ENCODE measurements around the gene TGFBR3L. TPM values are rescaled to one million over a fixed set of nuclear protein-coding genes. Genes with fewer than 3 reads are reported as not detected.

TGFBR3L gene
- total RNA-seq, 1 experiment from 2014 or later, result 0.94 TPM

GRCh38 chr19:7915250-7916102 lies 846 bp downstream of the TGFBR3L start:
- no TSS peak for BruUV-seq (replicated peaks)
- Mint-ChIP-seq H3K9me3 (ENCODE audit: low read depth, unreplicated experiment) (no peaks in the 10 kb centered on the region), H3K36me3 (ENCODE audit: insufficient read depth, unreplicated experiment) (peaks cover 41% of the 10 kb centered on the region), H3K27me3 (ENCODE audit: unreplicated experiment) (no peaks in the 10 kb centered on the region), H3K4me1 (ENCODE audit: low read depth, unreplicated experiment) (peaks cover 8% of the 10 kb centered on the region), H3K27ac (ENCODE audit: unreplicated experiment) (no peak overlapping the region), H3K4me3 (ENCODE audit: low read depth, unreplicated experiment) (peak overlapping the region; percentile 65)
- intact Hi-C loops (cut with micrococcal nuclease; ENCODE audit: unreplicated experiment), result no loop called here
- no peak for TF ChIP-seq CTCF (IDR thresholded peaks at IDR 0.05; ENCODE audit: unreplicated experiment)
- CTCF ChIA-PET, result no interaction called here
- DNase-seq, result no peak

GRCh38 chr19:7916103-7916954 lies 1.7 kb downstream of the TGFBR3L start:
- no TSS peak for BruUV-seq (replicated peaks)
- no peak overlapping the region for H3K27ac Mint-ChIP-seq (ENCODE audit: unreplicated experiment)
- TF ChIP-seq CTCF (IDR thresholded peaks at IDR 0.05; ENCODE audit: unreplicated experiment), result no peak
- peak overlapping the region; percentile 65 for H3K4me3 Mint-ChIP-seq (ENCODE audit: low read depth, unreplicated experiment)
- intact Hi-C loops (cut with micrococcal nuclease; ENCODE audit: unreplicated experiment), result no loop called here
- H3K36me3 Mint-ChIP-seq (ENCODE audit: insufficient read depth, unreplicated experiment), result peaks cover 48% of the 10 kb centered on the region
- H3K9me3 Mint-ChIP-seq (ENCODE audit: low read depth, unreplicated experiment), result no peaks in the 10 kb centered on the region
- H3K4me1 Mint-ChIP-seq (ENCODE audit: low read depth, unreplicated experiment), result peaks cover 8% of the 10 kb centered on the region
- H3K27me3 Mint-ChIP-seq (ENCODE audit: unreplicated experiment), result no peaks in the 10 kb centered on the region
- CTCF ChIA-PET, result no interaction called here
- DNase-seq, result peak; percentile 30

GRCh38 chr19:7916955-7917266 lies 2.3 kb downstream of the TGFBR3L start:
- Mint-ChIP-seq H3K4me1 (ENCODE audit: low read depth, unreplicated experiment) (peaks cover 8% of the 10 kb centered on the region), H3K27ac (ENCODE audit: unreplicated experiment) (no peak overlapping the region), H3K36me3 (ENCODE audit: insufficient read depth, unreplicated experiment) (peaks cover 46% of the 10 kb centered on the region), H3K9me3 (ENCODE audit: low read depth, unreplicated experiment) (no peaks in the 10 kb centered on the region), H3K27me3 (ENCODE audit: unreplicated experiment) (no peaks in the 10 kb centered on the region), H3K4me3 (ENCODE audit: low read depth, unreplicated experiment) (peak overlapping the region; percentile 65)
- CTCF ChIA-PET, result no interaction called here
- BruUV-seq (replicated peaks), result no TSS peak
- no peak for TF ChIP-seq CTCF (IDR thresholded peaks at IDR 0.05; ENCODE audit: unreplicated experiment)
- intact Hi-C loops (cut with micrococcal nuclease; ENCODE audit: unreplicated experiment), result no loop called here
- no peak for DNase-seq

- Mint-ChIP-seq H3K27me3 (ENCODE audit: unreplicated experiment) (no peaks in the 10 kb centered on the region), H3K4me3 (ENCODE audit: low read depth, unreplicated experiment) (peak overlapping the region; percentile 65), H3K4me1 (ENCODE audit: low read depth, unreplicated experiment) (peaks cover 8% of the 10 kb centered on the region), H3K36me3 (ENCODE audit: insufficient read depth, unreplicated experiment) (peaks cover 41% of the 10 kb centered on the region), H3K9me3 (ENCODE audit: low read depth, unreplicated experiment) (no peaks in the 10 kb centered on the region), H3K27ac (ENCODE audit: unreplicated experiment) (no peak overlapping the region)
- no TSS peak for BruUV-seq (replicated peaks)
- intact Hi-C loops (cut with micrococcal nuclease; ENCODE audit: unreplicated experiment), result no loop called here
- peak; percentile 62 for DNase-seq
- peak; percentile 62 for TF ChIP-seq CTCF (IDR thresholded peaks at IDR 0.05; ENCODE audit: unreplicated experiment)
- CTCF ChIA-PET, result interaction anchor here (0.7 kb wide), 1 partner anchor 26 kb away, joined by 4 read pairs; the partner anchor contains the start of gene TIMM44
Observed at GRCh38 chr19:7917267-7918061, 2.8 kb downstream of the TGFBR3L start.

Measured in Calu3 (cell line).